CD14-positive monocyte (primary cell): ENCODE results near the gene CNR1. TPM values are rescaled to one million over a fixed set of nuclear protein-coding genes. Genes with fewer than 3 reads are reported as not detected.

ENCODE experiments used
- DNase-seq, 3 donors: peaks; one replicate each; pipeline ENCODE4 v3.0.0-alpha.2; 2011 to 2022
- H2AFZ ChIP-seq: 2 replicates; pipeline ENCODE4 v1.6.0; 2012; ENCODE audit warnings: mild to moderate bottlenecking, low read depth, low read length, inconsistent platforms; ENCODE audit not compliant: insufficient read depth, poor library complexity, severe bottlenecking
- H3K27ac ChIP-seq, 2 donors: 1 replicate in 1 of 2; 2 replicates in 1 of 2; pipeline ENCODE4 v1.5.1; 2012 to 2013; ENCODE audit warnings: low read length in 2 of 2, control low read depth in 1 of 2, inconsistent platforms in 1 of 2, low read depth in 1 of 2, mild to moderate bottlenecking in 1 of 2
- H3K27me3 ChIP-seq, 2 donors: one replicate each; pipeline versions ENCODE4 v1.6.0 to v1.6.1; 2011 to 2013; ENCODE audit warnings: low read length in 2 of 2; ENCODE audit not compliant: control insufficient read depth in 2 of 2, insufficient read depth in 2 of 2
- H3K36me3 ChIP-seq, 2 donors: replicated peaks in 1 of 2; 1 replicate in 1 of 2; 2 replicates in 1 of 2; pipeline versions ENCODE4 v1.5.1 to v1.6.1; 2012 to 2013; ENCODE audit warnings: low read length in 2 of 2, control low read depth in 1 of 2, inconsistent platforms in 1 of 2, mild to moderate bottlenecking in 1 of 2; ENCODE audit not compliant: insufficient read depth in 2 of 2, control insufficient read depth in 1 of 2
- H3K4me1 ChIP-seq, 2 donors: 1 replicate in 1 of 2; 2 replicates in 1 of 2; pipeline versions ENCODE4 v1.5.1 to v1.6.1; 2012 to 2013; ENCODE audit warnings: low read length in 2 of 2, control low read depth in 1 of 2, inconsistent platforms in 1 of 2, mild to moderate bottlenecking in 1 of 2, moderate library complexity in 1 of 2; ENCODE audit not compliant: insufficient read depth in 2 of 2, control insufficient read depth in 1 of 2
- H3K4me2 ChIP-seq: replicated peaks from 2 replicates; pipeline ENCODE3; 2012; ENCODE audit warnings: low read length, moderate library complexity, mild to moderate bottlenecking; ENCODE audit not compliant: poor library complexity, severe bottlenecking; ENCODE audit errors: extremely low read depth
- H3K4me3 ChIP-seq, 3 experiments: fragments of 200-600 bp in 1 of 3; sonication (generic) in 1 of 3; replicated peaks in 1 of 3; 1 replicate in 2 of 3; 2 replicates in 1 of 3; pipeline ENCODE4 v1.5.1; 2011 to 2013; ENCODE audit warnings: low read length in 3 of 3, mild to moderate bottlenecking in 3 of 3, control low read depth in 2 of 3, low read depth in 2 of 3, inconsistent platforms in 1 of 3, moderate library complexity in 1 of 3
- H3K79me2 ChIP-seq: 2 replicates; pipeline ENCODE4 v1.6.0; 2012; ENCODE audit warnings: mild to moderate bottlenecking, control low read depth, inconsistent platforms, low read length, moderate library complexity; ENCODE audit not compliant: insufficient read depth
- H3K9ac ChIP-seq: 2 replicates; pipeline ENCODE4 v1.6.0; 2017; ENCODE audit warnings: low read length, mild to moderate bottlenecking; ENCODE audit not compliant: insufficient read depth, poor library complexity, severe bottlenecking
- H3K9me3 ChIP-seq, 2 donors: replicated peaks in 1 of 2; 1 replicate in 1 of 2; 2 replicates in 1 of 2; pipeline versions ENCODE4 v1.5.1 to v1.6.1; 2012 to 2013; ENCODE audit warnings: low read length in 2 of 2, control low read depth in 1 of 2; ENCODE audit not compliant: control insufficient read depth in 1 of 2, insufficient read depth in 1 of 2
- H4K20me1 ChIP-seq: 2 replicates; pipeline ENCODE4 v1.6.0; 2012; ENCODE audit warnings: mild to moderate bottlenecking, low read length, control low read depth, moderate library complexity; ENCODE audit not compliant: insufficient read depth
- H3K27ac Mint-ChIP-seq, 7 donors: one replicate each; pipeline ENCODE4 v1.8.0; 2020; ENCODE audit warnings: mild to moderate bottlenecking in 7 of 7, mixed read lengths in 7 of 7, moderate library complexity in 6 of 7, inconsistent platforms in 2 of 7
- H3K27me3 Mint-ChIP-seq, 3 donors: one replicate each; pipeline ENCODE4 v1.8.0; 2021 to 2022; ENCODE audit warnings: low read depth in 3 of 3, mild to moderate bottlenecking in 3 of 3, mixed read lengths in 3 of 3, moderate library complexity in 3 of 3, inconsistent platforms in 1 of 3
- H3K36me3 Mint-ChIP-seq, 2 donors: one replicate each; pipeline ENCODE4 v1.8.0; 2020; ENCODE audit warnings: mixed read lengths in 2 of 2, inconsistent platforms in 1 of 2, mild to moderate bottlenecking in 1 of 2
- H3K4me1 Mint-ChIP-seq: one replicate; pipeline ENCODE4 v1.8.0; 2020; ENCODE audit warnings: mild to moderate bottlenecking, mixed read lengths
- H3K4me3 Mint-ChIP-seq, 2 donors: one replicate each; pipeline ENCODE4 v1.8.0; 2020; ENCODE audit warnings: mild to moderate bottlenecking in 2 of 2, mixed read lengths in 2 of 2, moderate library complexity in 1 of 2
- H3K9me3 Mint-ChIP-seq, 7 donors: one replicate each; pipeline ENCODE4 v1.8.0; 2020 to 2022; ENCODE audit warnings: mixed read lengths in 7 of 7, mild to moderate bottlenecking in 6 of 7, moderate library complexity in 6 of 7, inconsistent platforms in 2 of 7
- WGBS: methylation state at CpG from one replicate; pipeline ENCODE4 v1.1.5; 2013; ENCODE audit warnings: missing lambda C conversion rate; ENCODE audit not compliant: insufficient coverage; 5-methylcytosine and 5-hydroxymethylcytosine counted together
- intact Hi-C, 2 donors: fragments of 100-400 bp; cut with micrococcal nuclease; formaldehyde crosslinking; loops; one replicate each; pipeline versions ENCODE4 v1.15.0 to v1.15.1; 2023
- polyA plus RNA-seq, 3 donors: library from polyadenylated mRNA; depleted of rRNA in 1 of 3; unstranded in 2 of 3; stranded (reverse) in 1 of 3; fragments of 300-500 nt in 2 of 3; fragments of >200 nt in 1 of 3; fragmentation: Illumina TruSeq in 2 of 3; gene quantifications; 1 replicate in 2 of 3; 2 replicates in 1 of 3; pipeline ENCODE4 v1.2.3, GENCODE V29; 2012 to 2021
- TF ChIP-seq, protein P1 (sequence below): fragments of 200-600 bp; IDR thresholded peaks from one replicate; pipeline ENCODE4 v1.8.0; 2022; ENCODE audit warnings: antibody characterized with exemption, mild to moderate bottlenecking

Gene CNR1
- polyA plus RNA-seq, 3 donors: 0.04 to 0.07 TPM; not detected in 1

DNA sequence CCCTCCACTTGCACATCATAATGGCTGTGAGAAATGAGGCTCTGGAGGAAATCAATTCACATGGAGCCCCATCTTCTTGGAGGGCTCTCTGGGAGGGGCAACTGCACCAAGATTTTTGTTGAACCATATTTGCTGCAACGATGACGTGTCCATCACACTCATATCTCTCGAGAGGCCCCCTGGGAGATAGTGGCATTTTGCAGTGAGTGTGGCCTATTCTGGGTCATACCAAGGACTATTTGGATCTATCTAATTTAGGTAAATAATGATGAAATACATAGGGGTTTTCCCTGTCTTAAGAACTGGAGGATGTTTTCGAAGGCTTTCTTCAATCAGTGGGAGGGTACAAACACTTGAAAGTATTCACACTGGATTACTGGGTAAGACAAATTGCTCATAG is 31.6 kb downstream of the CNR1 start:
- peaks cover 0 to 3% (median 1%) of the 10 kb centered on the region in 3 donors for H3K27me3 Mint-ChIP-seq
- DNase-seq: no peak
- no peak overlapping the region for H3K4me3 Mint-ChIP-seq
- peaks cover 0 to 3% (median 0%) of the 10 kb centered on the region in 7 donors for H3K9me3 Mint-ChIP-seq
- TF ChIP-seq, protein P1, sequence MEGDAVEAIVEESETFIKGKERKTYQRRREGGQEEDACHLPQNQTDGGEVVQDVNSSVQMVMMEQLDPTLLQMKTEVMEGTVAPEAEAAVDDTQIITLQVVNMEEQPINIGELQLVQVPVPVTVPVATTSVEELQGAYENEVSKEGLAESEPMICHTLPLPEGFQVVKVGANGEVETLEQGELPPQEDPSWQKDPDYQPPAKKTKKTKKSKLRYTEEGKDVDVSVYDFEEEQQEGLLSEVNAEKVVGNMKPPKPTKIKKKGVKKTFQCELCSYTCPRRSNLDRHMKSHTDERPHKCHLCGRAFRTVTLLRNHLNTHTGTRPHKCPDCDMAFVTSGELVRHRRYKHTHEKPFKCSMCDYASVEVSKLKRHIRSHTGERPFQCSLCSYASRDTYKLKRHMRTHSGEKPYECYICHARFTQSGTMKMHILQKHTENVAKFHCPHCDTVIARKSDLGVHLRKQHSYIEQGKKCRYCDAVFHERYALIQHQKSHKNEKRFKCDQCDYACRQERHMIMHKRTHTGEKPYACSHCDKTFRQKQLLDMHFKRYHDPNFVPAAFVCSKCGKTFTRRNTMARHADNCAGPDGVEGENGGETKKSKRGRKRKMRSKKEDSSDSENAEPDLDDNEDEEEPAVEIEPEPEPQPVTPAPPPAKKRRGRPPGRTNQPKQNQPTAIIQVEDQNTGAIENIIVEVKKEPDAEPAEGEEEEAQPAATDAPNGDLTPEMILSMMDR: no peak
- no peaks in the 10 kb centered on the region for H3K4me1 ChIP-seq
- H3K4me3 ChIP-seq: no peak overlapping the region
- no peaks in the 10 kb centered on the region for H3K36me3 Mint-ChIP-seq
- intact Hi-C loops: no loop called here
- no peak overlapping the region for H3K27ac Mint-ChIP-seq
- no peak overlapping the region for H3K9ac ChIP-seq
- H3K9me3 ChIP-seq: no peaks in the 10 kb centered on the region
- no peak overlapping the region for H3K27ac ChIP-seq
- no peak overlapping the region for H3K4me2 ChIP-seq
- H3K27me3 ChIP-seq: peaks cover 0 to 3% of the 10 kb centered on the region in 2 donors
- H3K36me3 ChIP-seq: no peaks in the 10 kb centered on the region
- H3K4me1 Mint-ChIP-seq: no peaks in the 10 kb centered on the region
- H4K20me1 ChIP-seq: no peaks in the 10 kb centered on the region
- H3K79me2 ChIP-seq: no peaks in the 10 kb centered on the region
- 94% methylated on average over 3 of the region's 4 CpGs for WGBS
- no peak overlapping the region for H2AFZ ChIP-seq

DNA sequence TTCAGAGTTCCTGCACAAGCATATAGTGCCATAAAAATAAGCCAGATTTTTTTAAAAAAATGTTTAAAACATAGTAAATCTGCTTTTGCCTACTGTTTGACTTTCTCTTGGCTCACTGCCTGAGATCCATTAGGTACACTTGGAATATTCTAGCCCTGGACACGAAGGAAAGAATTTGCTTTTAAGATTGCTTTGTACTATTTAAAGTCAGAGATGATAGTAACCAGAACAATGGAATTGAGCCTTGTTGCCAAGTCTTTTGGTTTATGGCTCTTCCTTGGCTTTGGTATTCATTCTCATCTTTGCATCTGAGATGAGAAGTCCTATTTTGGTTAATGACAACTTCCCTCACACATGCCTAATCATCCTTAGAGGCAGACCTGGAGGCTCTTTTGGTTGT is 32.4 kb downstream of the CNR1 start:
- Mint-ChIP-seq H3K27ac (no peak overlapping the region), H3K36me3 (no peaks in the 10 kb centered on the region), H3K4me1 (no peaks in the 10 kb centered on the region), H3K9me3 (peaks cover 0 to 2% (median 0%) of the 10 kb centered on the region in 7 donors), H3K4me3 (no peak overlapping the region), H3K27me3 (peaks cover 0 to 3% (median 1%) of the 10 kb centered on the region in 3 donors)
- Histone ChIP-seq H3K9me3 (no peaks in the 10 kb centered on the region), H3K4me1 (no peaks in the 10 kb centered on the region), H3K36me3 (no peaks in the 10 kb centered on the region), H3K4me3 (no peak overlapping the region), H4K20me1 (no peaks in the 10 kb centered on the region), H3K9ac (no peak overlapping the region), H3K27me3 (peaks cover 0 to 3% of the 10 kb centered on the region in 2 donors), H3K79me2 (no peaks in the 10 kb centered on the region), H3K27ac (no peak overlapping the region), H3K4me2 (no peak overlapping the region), H2AFZ (no peak overlapping the region)
- TF ChIP-seq, protein P1: no peak
- intact Hi-C loops: no loop called here
- no peak for DNase-seq
- WGBS: 88% methylated on average over 1 of the region's 1 CpG
